RWPE2 (cell line): ENCODE data around the gene RGL3.

Experiments used
- ATAC-seq: fragments of 200-7000 bp; cut with Tn5 transposase; 3 replicates; pipeline ENCODE4 v1.9.1; 2021; ENCODE audit warnings: low read depth
- DNase-seq: peaks from one replicate; pipeline ENCODE4 v3.0.0-alpha.2; 2020; ENCODE audit warnings: low spot score
- H3K27ac ChIP-seq: fragments of 450-650 bp; 2 replicates; pipeline ENCODE4 v1.5.1; 2017; ENCODE audit warnings: mild to moderate bottlenecking; ENCODE audit not compliant: poor library complexity, severe bottlenecking
- H3K27me3 ChIP-seq: fragments of 250-450 bp; sonication (Bioruptor Pico); 2 replicates; pipeline ENCODE4 v1.5.1; 2021; ENCODE audit warnings: mild to moderate bottlenecking, moderate library complexity; ENCODE audit not compliant: insufficient read depth, poor library complexity, severe bottlenecking
- H3K36me3 ChIP-seq: fragments of 250-450 bp; sonication (Bioruptor Pico); 2 replicates; pipeline ENCODE4 v1.5.1; 2020; ENCODE audit warnings: low read depth, mild to moderate bottlenecking, moderate library complexity
- H3K4me1 ChIP-seq: fragments of 250-450 bp; sonication (Bioruptor Pico); 2 replicates; pipeline ENCODE4 v1.5.1; 2021; ENCODE audit warnings: mild to moderate bottlenecking, moderate library complexity; ENCODE audit not compliant: insufficient read depth, poor library complexity, severe bottlenecking
- H3K4me3 ChIP-seq: fragments of 250-450 bp; sonication (Bioruptor Pico); 2 replicates; pipeline ENCODE4 v1.5.1; 2021; ENCODE audit warnings: mild to moderate bottlenecking, moderate library complexity; ENCODE audit not compliant: severe bottlenecking
- H3K9me3 ChIP-seq: fragments of 250-450 bp; sonication (Bioruptor Pico); 2 replicates; pipeline ENCODE4 v1.5.1; 2021; ENCODE audit warnings: mild to moderate bottlenecking, moderate library complexity; ENCODE audit not compliant: severe bottlenecking
- TF ChIP-seq, protein P1 (sequence below): fragments of 450-650 bp; IDR thresholded peaks from one replicate; pipeline ENCODE4 v1.5.1; 2017; ENCODE audit warnings: mild to moderate bottlenecking, moderate library complexity; ENCODE audit not compliant: poor library complexity, severe bottlenecking

The RGL3 gene

GRCh38 chr19:11374433-11375142 lies 44.5 kb downstream of the RGL3 start, which contains the start of gene SWSAP1:
TSS of gene SWSAP1 (plus strand) at chr19:11374666. CDS start at chr19:11374681, 15 bp downstream.
- peaks cover 27% of the 10 kb centered on the region for H3K4me1 ChIP-seq

DNA sequence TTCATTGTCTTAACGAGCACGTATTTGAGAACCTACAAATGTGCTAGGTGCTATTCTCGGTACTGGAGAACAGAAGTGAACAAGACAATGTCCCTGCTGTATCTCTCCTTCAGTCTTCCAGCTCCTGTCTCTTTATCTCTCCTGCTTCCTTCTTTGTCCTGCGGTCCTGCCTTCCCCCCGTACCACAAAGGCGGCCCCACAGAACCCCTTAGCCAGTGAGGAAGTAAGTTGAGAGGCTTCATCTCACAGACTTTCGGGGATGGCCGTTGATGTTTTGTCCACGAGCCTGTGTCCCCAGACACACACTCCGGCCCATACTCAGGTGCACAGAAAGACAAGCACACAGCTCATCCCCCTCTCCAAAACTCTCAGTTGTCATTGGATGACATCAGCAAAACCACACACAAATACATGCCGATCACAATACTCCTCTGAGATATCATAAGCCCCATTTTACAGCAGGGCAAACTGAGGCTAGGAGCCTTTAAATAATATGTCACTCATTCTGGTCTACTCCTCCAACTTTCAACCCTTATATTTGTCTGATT lies 45.2 kb downstream of the RGL3 start:
- peak overlapping the region; percentile 73 for H3K27ac ChIP-seq

More at GRCh38 chr19:11374433-11375142, 44.5 kb downstream of the RGL3 start, which contains the start of gene SWSAP1:
- Histone ChIP-seq H3K27me3 (no peaks in the 10 kb centered on the region), H3K9me3 (no peaks in the 10 kb centered on the region), H3K36me3 (peaks cover 12% of the 10 kb centered on the region), H3K27ac (peak within 1 kb of the TSS; percentile 73), H3K4me3 (peak within 1 kb of the TSS; percentile 64)
- DNase-seq (peak; percentile 98), ATAC-seq (peak; percentile 88)
- TF ChIP-seq, protein P1, sequence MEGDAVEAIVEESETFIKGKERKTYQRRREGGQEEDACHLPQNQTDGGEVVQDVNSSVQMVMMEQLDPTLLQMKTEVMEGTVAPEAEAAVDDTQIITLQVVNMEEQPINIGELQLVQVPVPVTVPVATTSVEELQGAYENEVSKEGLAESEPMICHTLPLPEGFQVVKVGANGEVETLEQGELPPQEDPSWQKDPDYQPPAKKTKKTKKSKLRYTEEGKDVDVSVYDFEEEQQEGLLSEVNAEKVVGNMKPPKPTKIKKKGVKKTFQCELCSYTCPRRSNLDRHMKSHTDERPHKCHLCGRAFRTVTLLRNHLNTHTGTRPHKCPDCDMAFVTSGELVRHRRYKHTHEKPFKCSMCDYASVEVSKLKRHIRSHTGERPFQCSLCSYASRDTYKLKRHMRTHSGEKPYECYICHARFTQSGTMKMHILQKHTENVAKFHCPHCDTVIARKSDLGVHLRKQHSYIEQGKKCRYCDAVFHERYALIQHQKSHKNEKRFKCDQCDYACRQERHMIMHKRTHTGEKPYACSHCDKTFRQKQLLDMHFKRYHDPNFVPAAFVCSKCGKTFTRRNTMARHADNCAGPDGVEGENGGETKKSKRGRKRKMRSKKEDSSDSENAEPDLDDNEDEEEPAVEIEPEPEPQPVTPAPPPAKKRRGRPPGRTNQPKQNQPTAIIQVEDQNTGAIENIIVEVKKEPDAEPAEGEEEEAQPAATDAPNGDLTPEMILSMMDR, result no peak

GRCh38 chr19:11373166-11373884 lies 45.8 kb downstream of the RGL3 start:
- TF ChIP-seq, protein P1, result no peak
- Histone ChIP-seq H3K9me3 (no peaks in the 10 kb centered on the region), H3K36me3 (peaks cover 9% of the 10 kb centered on the region), H3K4me3 (no peak overlapping the region), H3K27me3 (no peaks in the 10 kb centered on the region), H3K27ac (no peak overlapping the region), H3K4me1 (peaks cover 19% of the 10 kb centered on the region)
- no peak for DNase-seq
- ATAC-seq, result no peak

More for the DNA sequence above, 45.2 kb downstream of the RGL3 start:
- Histone ChIP-seq H3K36me3 (peaks cover 12% of the 10 kb centered on the region), H3K4me3 (peak overlapping the region; percentile 64), H3K27me3 (no peaks in the 10 kb centered on the region), H3K4me1 (peaks cover 26% of the 10 kb centered on the region), H3K9me3 (no peaks in the 10 kb centered on the region)
- DNase-seq, result no peak
- no peak for ATAC-seq
- TF ChIP-seq, protein P1, result no peak

- no peaks in the 10 kb centered on the region for H3K27me3 ChIP-seq
- H3K4me1 ChIP-seq, result peaks cover under 1% of the 10 kb centered on the region
- H3K36me3 ChIP-seq, result no peaks in the 10 kb centered on the region; the same call in 1 of the 2 replicates
- DNase-seq (no peak), ATAC-seq (no peak)
- H3K9me3 ChIP-seq, result no peaks in the 10 kb centered on the region
- no peak overlapping the region for H3K27ac ChIP-seq
- no peak overlapping the region for H3K4me3 ChIP-seq
- TF ChIP-seq, protein P1, result no peak
These were observed 48.4 kb downstream of the RGL3 start for GRCh38 chr19:11370744-11371143.
